Measurements from ENCODE around the gene S100A11.

S100A11 gene

GRCh38 chr1:151995774-151996173 is 41.0 kb downstream of the S100A11 start:
- no peak overlapping the region for H3K4me3 ChIP-seq
- no peak overlapping the region for H3K27ac ChIP-seq
- no peak for TF ChIP-seq CTCF (IDR thresholded peaks at IDR 0.05)
- no peak for DNase-seq (ENCODE audit: low spot score)

- Histone ChIP-seq H3K27ac (no peak overlapping the region), H3K4me3 (no peak overlapping the region)
- DNase-seq (ENCODE audit: low spot score) = peak; percentile 84
- TF ChIP-seq CTCF (IDR thresholded peaks at IDR 0.05) = no peak
Observed at GRCh38 chr1:151994956-151995355, 41.8 kb downstream of the S100A11 start.

GRCh38 chr1:151993734-151994496 is 42.9 kb downstream of the S100A11 start, which contains the start of gene S100A10:
S100A10 (minus strand) TSS chr1:151993859; CDS start chr1:151986230, 7,629 bp downstream.
- TF ChIP-seq CTCF (IDR thresholded peaks at IDR 0.05) = no peak
- DNase-seq (ENCODE audit: low spot score) = peak; percentile 89
- peak within 1 kb of the TSS; percentile 76 to 96 for H3K27ac ChIP-seq
- peak within 1 kb of the TSS; percentile 95 for H3K4me3 ChIP-seq

- Histone ChIP-seq H3K4me3 (peak overlapping the region; percentile 95), H3K27ac (peak overlapping the region; percentile 76 to 96)
- peak; percentile 82 for DNase-seq (ENCODE audit: low spot score)
- TF ChIP-seq CTCF (IDR thresholded peaks at IDR 0.05) = no peak
Observed at GRCh38 chr1:151993084-151993733, 43.6 kb downstream of the S100A11 start.

- peak overlapping the region; percentile 95 for H3K4me3 ChIP-seq
- TF ChIP-seq CTCF (IDR thresholded peaks at IDR 0.05) = no peak
- H3K27ac ChIP-seq = peak overlapping the region; percentile 76 to 96
- DNase-seq (ENCODE audit: low spot score) = peak; percentile 89
Observed at GRCh38 chr1:151992303-151993083, 44.3 kb downstream of the S100A11 start.

- TF ChIP-seq CTCF (IDR thresholded peaks at IDR 0.05) = no peak
- H3K27ac ChIP-seq = peak overlapping the region; percentile 76 to 96
- DNase-seq (ENCODE audit: low spot score) = no peak
- peak overlapping the region; percentile 95 for H3K4me3 ChIP-seq
Observed at GRCh38 chr1:151991663-151992302, 45.0 kb downstream of the S100A11 start.

Data from coronary artery (tissue), 2 donors.